Measurements from ENCODE around the gene TAX1BP1.
"Not testable (repeated sequence)": the region's sequence is repeated elsewhere in the genome, so short reads cannot be mapped to it uniquely, and the experiment has no call there.

The TAX1BP1 gene

DNA sequence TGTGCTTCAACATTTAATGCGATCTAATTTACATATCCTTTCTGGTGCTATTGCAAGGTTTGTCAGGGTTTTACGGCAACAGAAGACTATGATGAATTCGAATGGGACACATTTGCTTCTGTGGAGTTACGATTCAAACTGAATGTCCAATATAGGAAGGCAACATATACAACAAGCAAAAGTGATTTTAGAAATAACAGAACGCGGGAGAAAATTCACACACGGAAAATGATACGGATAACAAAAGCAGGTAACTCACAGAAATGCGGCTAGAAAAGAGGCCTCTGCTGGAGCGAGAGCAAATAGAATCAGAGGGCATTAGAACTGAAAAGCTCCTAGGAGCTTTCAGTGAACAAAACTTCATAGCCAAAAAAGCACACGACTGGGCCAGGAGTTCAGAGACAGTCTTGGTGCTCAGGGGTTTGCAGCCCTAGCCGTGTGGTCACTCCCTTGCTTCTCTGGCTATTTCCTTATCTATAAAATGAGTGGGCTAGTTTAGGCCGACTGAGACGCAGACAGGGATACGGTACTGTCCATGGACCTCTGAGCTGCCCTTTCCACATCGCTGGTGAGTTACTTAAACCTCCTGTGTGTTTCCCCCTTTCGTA is 557 bp upstream of the TAX1BP1 start:
- DNase-seq: peak; percentile 5

GRCh38 chr7:27740449-27741086 is 606 bp downstream of the TAX1BP1 start:
- DNase-seq: peak; percentile 87

- DNase-seq: not testable (repeated sequence)
These were observed 2.2 kb downstream of the TAX1BP1 start for GRCh38 chr7:27742091-27742710.

DNA sequence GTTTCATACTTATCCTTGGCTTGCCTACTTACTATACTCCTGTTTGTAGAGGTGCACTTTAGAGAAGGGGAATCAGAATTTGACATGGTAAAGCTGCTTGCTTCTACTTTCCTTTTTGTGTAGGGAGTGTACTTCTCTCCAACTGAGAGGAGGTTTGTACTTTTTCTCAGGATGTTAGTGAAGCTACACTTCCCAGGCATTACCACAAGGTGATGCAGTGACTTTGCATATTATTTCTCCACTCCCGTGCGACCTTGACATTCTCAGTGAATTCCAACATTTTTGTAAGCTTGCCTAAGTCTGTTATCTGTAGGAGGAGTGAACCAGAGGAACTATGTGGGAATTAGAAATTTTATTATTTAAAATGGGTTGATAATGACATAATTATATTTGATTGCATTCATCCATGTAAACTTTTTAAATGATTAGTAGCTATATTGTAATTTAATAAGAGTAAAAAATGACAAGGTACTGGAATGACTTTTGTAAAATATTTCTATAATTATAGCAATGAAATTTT is 5.2 kb downstream of the TAX1BP1 start:
- DNase-seq: no peak

DNA sequence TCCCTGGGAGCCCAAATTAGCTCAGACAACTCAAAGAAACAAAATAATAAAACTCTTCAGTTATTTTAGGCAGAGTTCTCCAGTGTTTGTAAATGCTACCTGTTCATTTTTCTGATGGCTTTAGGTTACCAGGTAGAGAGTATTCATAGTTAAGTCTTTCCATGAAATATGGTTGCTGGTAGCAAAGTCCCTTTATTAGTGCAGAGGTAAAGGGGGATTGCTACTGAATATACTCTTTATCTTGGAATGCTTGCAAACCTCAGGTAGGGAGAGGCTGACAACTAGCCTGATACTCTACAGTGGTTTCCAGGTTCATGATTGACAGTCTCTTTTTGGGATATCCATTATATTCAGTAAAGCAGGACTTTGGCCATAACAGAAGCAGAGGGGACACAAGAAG is 6.5 kb downstream of the TAX1BP1 start:
- DNase-seq: no peak

DNA sequence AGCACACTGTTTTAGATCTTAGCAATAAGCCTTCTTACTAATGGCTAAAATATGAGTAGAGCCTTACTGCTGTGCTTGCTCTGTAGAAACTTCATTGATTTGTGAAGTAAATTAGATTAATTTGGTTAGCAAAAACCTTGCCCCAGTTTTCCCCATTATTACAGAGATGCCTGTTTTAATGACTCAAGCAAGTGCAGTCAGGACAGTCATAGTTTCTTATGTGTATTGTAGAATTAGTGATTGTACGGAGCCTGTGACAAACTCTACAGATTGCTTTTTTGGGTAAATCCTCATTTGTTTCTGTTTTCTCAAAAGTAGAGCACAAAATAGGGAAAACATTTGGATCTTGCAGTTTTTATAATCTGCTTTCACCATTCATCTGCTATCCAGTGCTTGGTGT is 7.0 kb downstream of the TAX1BP1 start:
- no peak for DNase-seq

GRCh38 chr7:27747589-27748368 is 7.8 kb downstream of the TAX1BP1 start:
- no peak for DNase-seq

DNA sequence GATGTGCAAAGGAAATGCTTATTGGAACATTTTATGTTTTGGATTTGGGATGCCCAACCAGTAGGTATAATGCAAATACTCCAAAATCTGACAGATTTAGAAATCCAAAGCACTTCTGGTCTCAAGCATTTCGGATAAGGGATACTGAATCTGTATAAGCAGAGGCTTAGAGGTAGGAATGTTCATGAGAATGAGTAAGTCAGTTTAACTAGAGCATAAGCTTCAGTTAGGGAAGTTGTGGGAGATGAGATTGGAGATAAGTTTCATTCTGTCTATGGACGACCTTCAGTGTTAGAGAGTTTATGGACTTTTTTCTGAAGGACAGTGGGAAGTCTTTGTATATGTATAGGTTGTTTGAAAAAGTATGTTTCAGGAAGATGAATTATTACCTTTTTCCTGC is 10.4 kb downstream of the TAX1BP1 start:
- DNase-seq: no peak

DNA sequence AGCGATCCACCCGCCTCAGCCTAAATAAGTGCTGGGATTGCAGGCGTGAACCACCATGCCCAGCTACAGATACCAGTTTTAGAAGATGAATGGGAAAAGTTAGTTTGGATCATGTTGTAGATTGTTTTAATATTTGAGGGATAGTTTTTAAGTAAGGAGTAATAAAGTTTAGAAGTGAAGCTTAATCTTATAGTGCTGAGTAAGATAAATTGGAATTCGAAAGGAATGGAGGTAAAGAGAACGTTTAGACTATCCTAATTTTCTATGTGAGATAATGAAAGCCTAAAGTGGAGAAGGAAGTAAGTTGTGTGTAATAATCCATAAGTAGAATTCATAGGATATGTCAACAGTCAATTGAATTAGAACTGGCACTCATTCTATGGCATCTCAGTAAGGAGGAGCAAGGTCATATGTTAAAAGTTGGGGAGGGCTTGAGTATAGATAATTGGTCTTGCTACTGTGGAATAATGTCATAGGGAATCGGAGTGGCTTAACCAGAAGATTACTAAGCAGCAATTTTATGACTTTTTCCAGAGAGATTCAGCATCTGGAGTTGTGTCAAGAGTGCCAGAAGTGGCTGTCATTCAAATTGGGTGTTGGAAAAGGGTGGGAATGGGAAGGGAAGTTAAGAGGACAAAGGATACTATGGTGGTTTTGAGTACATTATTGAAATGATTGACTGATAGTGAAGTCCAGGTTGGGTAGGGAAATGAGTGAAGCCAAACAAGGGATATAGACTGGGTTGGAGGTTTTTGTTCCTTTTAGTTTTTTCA is 12.1 kb downstream of the TAX1BP1 start:
- DNase-seq: no peak

- DNase-seq: no peak
These were observed 13.9 kb downstream of the TAX1BP1 start for GRCh38 chr7:27753863-27754262.

- DNase-seq: no peak
These were observed 16.3 kb downstream of the TAX1BP1 start for GRCh38 chr7:27756298-27756697.

DNA sequence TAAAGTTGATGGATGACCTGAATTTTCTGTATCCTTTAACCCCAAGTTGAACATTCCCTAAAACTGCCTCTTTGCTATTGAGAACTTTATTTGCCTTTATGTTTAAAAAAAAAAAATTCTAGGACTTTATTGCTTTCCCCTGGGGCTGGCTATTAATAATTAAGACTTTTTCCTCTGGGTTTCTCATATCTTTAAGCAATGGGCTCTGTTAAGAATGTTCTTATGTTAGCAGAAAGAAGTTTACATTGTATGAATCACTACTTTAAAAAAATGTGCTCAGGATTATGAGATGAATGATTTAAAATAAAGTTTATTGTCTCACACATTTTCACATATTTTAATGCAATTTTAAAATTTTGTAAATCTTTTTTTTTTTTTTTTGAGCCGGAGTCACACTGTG is 19.5 kb downstream of the TAX1BP1 start:
- DNase-seq: no peak

GRCh38 chr7:27762062-27762461 is 22.1 kb downstream of the TAX1BP1 start:
- no peak for DNase-seq

DNA sequence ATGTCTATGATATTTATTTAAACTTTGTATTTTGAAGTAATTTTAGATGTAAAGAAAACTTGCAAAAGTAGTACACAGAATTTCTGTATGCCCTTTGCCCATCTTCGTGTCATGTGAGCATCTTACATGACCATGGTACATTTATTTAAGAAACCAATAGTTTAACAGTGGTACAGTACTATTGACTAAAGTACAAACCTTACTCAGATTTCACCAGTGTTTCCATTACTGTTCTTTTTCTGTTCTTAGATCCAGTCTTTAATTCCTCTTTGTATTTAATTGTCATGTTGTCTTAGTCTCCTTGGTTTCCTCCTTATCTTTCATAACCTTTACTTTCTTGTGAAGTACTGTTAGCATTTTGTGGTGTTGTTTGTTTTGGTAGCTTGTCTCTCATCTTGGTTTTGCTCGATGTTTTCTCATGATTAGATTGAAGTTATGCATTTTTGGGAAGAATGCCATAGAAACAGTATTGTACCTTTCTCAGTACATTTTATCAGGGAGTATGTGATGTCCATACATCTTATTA is 24.1 kb downstream of the TAX1BP1 start:
- DNase-seq: no peak

- no peak for DNase-seq
These were observed 25.9 kb downstream of the TAX1BP1 start for GRCh38 chr7:27765841-27766240.

GRCh38 chr7:27767374-27767773 is 27.4 kb downstream of the TAX1BP1 start:
- DNase-seq: no peak

- no peak for DNase-seq
These were observed 31.1 kb downstream of the TAX1BP1 start for GRCh38 chr7:27771111-27771510.

- no peak for DNase-seq
These were observed 34.9 kb downstream of the TAX1BP1 start for GRCh38 chr7:27774717-27775328.

DNA sequence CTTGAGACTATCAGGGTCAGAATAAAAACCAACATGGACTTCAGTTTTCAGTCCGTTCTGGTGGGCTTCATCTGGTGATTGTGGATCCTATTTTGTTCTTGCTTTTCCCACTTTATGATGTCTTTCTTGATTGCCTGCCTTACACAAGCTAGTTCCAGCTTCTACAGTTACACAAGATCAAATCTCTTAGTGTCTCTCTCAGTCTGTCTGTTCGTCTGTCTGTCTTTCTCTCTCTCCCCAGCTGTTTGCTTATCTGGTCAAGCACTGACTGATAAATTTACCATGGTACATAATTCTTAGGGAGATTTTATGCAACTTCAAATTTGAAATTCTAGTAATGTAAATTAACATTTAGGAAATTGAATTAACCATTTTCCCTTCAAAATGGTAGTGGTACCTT is 35.8 kb downstream of the TAX1BP1 start:
- DNase-seq: no peak

- no peak for DNase-seq
These were observed 37.7 kb downstream of the TAX1BP1 start for GRCh38 chr7:27777662-27778061.

GRCh38 chr7:27779873-27780272 is 39.9 kb downstream of the TAX1BP1 start:
- no peak for DNase-seq

DNA sequence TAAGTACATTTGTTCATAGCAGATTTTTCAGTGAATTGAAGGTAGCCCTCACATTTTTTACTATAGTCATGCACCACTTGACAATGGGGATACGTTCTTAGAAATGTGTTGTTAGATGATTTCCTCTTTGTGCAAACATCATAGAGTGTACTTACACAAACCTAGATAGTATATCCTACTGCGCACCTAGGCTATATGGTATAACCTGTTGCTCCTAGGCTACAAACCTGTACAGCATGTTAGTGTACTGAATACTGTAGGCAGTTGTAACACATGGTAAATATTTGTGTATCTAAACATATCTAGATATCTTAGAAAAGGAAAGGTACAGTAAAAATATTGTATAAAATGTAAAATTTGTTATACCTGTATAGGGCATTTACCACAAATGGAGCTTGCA is 41.2 kb downstream of the TAX1BP1 start:
- no peak for DNase-seq
